VCaP (cell line): ENCODE data around the gene CIT.

Experiments
- H3K27ac ChIP-seq: fragments of 450-650 bp; 2 replicates; pipeline ENCODE4 v1.5.1; 2017
- TF ChIP-seq, protein P1 (sequence below): fragments of 450-650 bp; conservative IDR thresholded peaks from 2 replicates; pipeline ENCODE4 v1.5.1; 2017; ENCODE audit warnings: mild to moderate bottlenecking, moderate library complexity

The CIT gene

DNA sequence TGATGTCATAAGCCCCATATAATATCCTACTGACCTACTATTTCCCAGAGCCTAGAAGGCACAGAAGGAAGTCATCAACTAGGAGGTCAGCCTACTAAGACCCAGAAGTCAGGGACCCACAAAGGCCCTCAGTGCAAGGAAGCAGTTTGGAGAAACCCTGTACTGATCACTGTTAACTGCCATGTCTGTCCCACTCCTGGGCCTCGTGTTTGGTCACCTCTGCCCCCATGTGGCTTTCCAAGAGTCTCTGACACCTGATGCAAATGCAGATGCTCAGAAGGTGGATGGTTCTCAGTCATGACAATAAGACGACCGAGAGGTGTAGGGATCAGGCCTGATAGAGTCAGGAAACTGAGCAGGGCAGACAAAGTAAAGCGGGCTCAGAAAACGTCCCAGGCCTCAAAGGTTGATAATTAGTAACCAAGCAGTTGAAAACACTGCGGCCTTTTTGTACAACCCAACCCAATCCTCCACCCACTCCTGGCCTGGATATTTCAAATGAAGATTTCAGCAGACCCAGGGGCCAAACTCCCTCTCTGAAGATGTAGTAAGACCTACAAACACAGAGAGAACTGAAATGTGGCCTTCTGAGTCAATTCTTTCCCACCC lies 185.8 kb downstream of the CIT start:
- TF ChIP-seq, protein P1, sequence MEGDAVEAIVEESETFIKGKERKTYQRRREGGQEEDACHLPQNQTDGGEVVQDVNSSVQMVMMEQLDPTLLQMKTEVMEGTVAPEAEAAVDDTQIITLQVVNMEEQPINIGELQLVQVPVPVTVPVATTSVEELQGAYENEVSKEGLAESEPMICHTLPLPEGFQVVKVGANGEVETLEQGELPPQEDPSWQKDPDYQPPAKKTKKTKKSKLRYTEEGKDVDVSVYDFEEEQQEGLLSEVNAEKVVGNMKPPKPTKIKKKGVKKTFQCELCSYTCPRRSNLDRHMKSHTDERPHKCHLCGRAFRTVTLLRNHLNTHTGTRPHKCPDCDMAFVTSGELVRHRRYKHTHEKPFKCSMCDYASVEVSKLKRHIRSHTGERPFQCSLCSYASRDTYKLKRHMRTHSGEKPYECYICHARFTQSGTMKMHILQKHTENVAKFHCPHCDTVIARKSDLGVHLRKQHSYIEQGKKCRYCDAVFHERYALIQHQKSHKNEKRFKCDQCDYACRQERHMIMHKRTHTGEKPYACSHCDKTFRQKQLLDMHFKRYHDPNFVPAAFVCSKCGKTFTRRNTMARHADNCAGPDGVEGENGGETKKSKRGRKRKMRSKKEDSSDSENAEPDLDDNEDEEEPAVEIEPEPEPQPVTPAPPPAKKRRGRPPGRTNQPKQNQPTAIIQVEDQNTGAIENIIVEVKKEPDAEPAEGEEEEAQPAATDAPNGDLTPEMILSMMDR = no peak
- H3K27ac ChIP-seq = peak overlapping the region; percentile 82

DNA sequence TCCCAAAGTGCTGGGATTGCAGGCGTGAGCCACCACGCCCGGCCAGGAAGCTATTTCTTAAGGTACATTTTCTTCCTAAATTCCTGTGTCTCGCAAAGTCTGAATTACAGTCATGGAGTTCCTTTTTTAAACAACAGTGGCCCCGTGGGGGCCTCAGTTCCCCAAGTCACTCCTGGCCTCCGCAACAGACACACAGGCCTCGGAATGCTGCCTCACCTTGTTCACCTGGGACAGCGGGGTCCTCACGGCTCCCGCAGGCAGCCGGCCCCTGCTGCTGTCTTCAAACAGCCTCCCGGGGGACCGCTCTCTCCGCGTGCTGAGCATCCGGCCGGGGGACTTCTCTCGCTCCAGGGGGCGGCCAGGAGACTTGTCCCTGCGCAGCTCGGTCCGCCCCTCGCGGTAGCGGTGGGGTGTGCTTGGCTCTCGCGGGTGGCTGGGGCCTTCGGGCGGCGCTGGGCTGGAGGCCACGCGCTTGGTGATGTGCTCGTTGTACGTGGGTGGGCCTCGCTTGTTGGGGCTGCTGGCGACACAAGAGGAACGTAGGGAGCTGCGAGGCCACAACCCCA lies 187.1 kb downstream of the CIT start:
- H3K27ac ChIP-seq = peak overlapping the region; percentile 82; the same call in 1 of the 2 replicates
- TF ChIP-seq, protein P1 = no peak

DNA sequence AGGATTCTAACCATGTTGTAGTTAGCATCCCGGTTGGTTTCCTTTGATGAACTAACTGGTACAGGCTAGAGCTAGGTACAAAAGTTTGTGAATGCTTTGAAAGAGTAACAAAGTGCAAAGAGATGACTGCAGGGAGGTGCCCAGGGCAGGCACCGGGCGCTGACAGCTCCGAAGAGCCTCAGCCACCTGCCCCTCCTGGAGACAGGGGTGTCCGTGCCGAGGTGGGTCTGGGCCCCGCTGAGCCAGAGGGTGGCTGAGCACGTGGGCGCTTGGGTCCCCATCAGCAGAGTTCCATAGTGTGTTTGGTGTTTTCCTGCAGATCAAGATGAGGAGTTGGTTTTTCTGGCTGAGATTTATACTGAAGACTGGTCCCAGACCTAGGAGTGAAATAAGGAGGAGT lies 189.2 kb downstream of the CIT start:
- H3K27ac ChIP-seq = no peak overlapping the region
- TF ChIP-seq, protein P1 = no peak

DNA sequence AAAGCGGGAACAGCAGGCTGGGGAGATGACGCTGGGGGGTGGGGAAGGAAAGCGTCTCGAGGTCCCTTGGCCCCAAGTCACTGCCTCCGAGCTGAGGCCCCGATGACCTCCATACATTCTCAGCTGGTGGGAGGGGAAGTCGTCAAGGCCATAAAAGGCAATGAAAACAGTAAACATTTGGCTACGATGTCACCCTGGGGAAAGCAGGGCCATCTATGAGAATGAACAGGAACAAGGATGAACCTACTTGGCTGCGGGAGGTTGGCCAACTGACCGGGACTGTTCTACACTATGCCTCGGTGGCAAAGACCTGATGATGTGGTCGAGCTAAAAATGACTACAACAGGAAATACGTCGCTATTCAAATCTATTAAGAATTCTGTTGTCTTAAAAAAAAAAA lies 189.7 kb downstream of the CIT start:
- TF ChIP-seq, protein P1 = no peak
- H3K27ac ChIP-seq = no peak overlapping the region

DNA sequence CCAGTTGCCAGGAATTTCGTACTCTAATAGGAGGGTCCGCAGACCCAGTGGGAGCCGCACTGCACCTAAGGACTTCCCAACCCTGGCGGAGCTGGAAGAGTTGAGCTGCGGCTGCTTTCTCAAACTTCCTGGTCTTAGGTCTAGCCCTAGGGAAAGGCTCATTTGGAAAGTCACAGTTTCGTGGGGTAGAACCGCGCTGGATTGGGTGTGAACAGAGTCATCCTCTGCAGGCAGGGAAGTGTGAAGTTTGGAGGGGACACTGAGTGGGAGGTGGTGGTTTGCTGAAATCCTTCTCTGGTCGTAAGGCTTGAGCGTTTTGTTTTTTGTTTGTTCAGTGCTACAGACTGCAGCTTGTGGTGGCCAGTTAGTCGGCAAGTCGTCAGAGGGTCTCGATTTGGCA lies 190.3 kb downstream of the CIT start:
- TF ChIP-seq, protein P1 = no peak
- peak overlapping the region; percentile 71 for H3K27ac ChIP-seq

DNA sequence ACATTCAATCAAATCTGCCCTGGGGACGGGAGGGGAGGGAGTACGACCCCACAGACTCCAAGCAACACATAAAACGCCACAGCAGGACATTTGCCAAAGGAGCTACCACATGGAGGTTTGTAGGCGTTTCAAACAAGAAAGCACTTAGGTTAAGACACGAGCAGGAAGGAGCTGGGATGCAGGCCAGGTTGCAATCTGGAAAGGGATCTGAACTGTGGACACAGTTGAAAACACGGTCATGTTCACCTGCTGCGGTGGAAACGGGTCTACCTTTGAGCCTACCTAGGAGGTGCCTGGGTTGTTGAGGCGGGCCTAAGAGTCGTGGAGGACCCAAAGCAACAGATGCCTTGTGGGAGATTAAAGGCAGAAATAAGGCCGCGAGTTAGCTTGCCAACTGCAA lies 190.8 kb downstream of the CIT start:
- TF ChIP-seq, protein P1 = no peak
- H3K27ac ChIP-seq = peak overlapping the region; percentile 71

DNA sequence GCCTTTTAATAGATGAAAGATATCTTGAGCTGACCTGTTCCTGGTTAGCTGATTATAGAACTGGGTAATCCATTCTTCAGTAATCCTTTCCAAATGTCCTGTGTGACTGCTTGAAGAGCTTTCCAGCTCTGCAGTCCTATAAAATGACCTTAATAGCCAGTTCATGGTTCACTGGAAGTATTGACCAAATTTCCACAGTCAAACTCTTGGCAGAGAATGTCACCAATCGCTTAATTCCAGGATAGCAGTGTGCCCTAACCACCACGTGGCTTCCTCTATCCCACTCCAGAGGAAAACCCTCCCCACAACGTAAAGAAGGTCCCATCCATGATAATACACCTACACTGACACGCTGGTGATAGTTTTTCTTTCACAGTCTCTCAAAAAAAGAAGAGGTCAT lies 191.7 kb downstream of the CIT start:
- peak overlapping the region; percentile 71 for H3K27ac ChIP-seq
- TF ChIP-seq, protein P1 = no peak
